ENCODE measurements around the gene STAT3.

The STAT3 gene

DNA sequence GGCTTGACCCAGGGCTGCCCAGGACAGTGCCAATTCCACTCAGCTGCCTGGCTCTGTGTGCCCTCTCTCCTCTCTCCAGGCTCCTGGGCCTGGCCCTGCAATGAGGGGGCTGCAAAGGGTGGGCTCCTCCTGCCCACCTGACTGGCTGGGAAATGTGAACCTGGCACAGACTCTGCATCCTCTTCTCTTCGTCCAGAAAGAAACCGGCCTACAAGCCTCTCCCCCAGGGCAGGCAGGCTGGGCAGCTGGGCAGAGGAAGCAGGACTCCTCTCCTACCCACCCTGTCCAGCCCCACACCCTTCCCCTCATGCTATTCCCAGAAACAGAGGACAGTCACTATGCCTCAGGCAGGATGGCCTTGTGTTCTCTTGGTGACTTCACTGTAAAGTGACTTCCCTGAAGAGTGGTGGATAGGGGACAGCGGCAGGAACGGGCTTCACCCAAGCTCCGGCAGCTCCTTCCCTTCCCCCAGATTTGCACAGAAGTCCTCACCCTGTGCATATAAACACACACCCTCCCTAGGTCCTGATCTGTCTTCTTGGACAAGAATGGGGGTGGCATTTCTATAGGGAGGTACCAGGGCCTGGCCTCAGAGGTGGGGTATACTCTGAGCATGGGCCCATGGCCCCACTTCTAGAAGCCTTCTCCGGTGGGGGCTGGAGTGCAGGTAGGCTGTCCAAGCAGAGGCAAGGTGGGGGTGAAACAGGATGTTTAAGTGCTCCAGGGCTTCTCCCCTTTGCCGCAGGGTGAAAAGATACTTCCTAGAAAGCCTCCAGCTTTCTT lies 104.8 kb downstream of the STAT3 start:
- H3K36me3 ChIP-seq (ENCODE audit: insufficient read depth, low read length), result no peaks in the 10 kb centered on the region
- no peaks in the 10 kb centered on the region for H4K20me1 ChIP-seq (ENCODE audit: insufficient read depth, low read length)
- TF ChIP-seq EZH2 (IDR thresholded peaks at IDR 0.05; ENCODE audit: borderline replicate concordance, low read depth, low read length, severe bottlenecking), result no peak
- TF ChIP-seq, protein P1, sequence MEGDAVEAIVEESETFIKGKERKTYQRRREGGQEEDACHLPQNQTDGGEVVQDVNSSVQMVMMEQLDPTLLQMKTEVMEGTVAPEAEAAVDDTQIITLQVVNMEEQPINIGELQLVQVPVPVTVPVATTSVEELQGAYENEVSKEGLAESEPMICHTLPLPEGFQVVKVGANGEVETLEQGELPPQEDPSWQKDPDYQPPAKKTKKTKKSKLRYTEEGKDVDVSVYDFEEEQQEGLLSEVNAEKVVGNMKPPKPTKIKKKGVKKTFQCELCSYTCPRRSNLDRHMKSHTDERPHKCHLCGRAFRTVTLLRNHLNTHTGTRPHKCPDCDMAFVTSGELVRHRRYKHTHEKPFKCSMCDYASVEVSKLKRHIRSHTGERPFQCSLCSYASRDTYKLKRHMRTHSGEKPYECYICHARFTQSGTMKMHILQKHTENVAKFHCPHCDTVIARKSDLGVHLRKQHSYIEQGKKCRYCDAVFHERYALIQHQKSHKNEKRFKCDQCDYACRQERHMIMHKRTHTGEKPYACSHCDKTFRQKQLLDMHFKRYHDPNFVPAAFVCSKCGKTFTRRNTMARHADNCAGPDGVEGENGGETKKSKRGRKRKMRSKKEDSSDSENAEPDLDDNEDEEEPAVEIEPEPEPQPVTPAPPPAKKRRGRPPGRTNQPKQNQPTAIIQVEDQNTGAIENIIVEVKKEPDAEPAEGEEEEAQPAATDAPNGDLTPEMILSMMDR (IDR thresholded peaks at IDR 0.05; ENCODE audit: borderline replicate concordance, extremely low read depth, low read length, poor library complexity, severe bottlenecking), result no peak
- ATAC-seq (ENCODE audit: insufficient read depth, low read depth) (no peak), DNase-seq (no peak)
- H3K9me3 ChIP-seq (ENCODE audit: insufficient read depth, low read length, severe bottlenecking), result no peaks in the 10 kb centered on the region
- H3K4me1 ChIP-seq (ENCODE audit: insufficient read depth, low read length), result peaks cover 14% of the 10 kb centered on the region
- no peaks in the 10 kb centered on the region for H3K79me2 ChIP-seq (ENCODE audit: insufficient read depth, low read length)
- peaks cover 22% of the 10 kb centered on the region for H3K27me3 ChIP-seq (ENCODE audit: insufficient read depth, low read length, poor library complexity)
- H3K27ac ChIP-seq (ENCODE audit: low read length), result no peak overlapping the region
- H3K9ac ChIP-seq (ENCODE audit: low read depth, low read length), result no peak overlapping the region
- H3K4me3 ChIP-seq (ENCODE audit: low read depth in 1 of 2, low read length in 2 of 2), result no peak overlapping the region
- H2AFZ ChIP-seq (ENCODE audit: low read depth, low read length), result no peak overlapping the region
- H3K4me2 ChIP-seq (ENCODE audit: insufficient read depth, low read length), result no peak overlapping the region

DNA sequence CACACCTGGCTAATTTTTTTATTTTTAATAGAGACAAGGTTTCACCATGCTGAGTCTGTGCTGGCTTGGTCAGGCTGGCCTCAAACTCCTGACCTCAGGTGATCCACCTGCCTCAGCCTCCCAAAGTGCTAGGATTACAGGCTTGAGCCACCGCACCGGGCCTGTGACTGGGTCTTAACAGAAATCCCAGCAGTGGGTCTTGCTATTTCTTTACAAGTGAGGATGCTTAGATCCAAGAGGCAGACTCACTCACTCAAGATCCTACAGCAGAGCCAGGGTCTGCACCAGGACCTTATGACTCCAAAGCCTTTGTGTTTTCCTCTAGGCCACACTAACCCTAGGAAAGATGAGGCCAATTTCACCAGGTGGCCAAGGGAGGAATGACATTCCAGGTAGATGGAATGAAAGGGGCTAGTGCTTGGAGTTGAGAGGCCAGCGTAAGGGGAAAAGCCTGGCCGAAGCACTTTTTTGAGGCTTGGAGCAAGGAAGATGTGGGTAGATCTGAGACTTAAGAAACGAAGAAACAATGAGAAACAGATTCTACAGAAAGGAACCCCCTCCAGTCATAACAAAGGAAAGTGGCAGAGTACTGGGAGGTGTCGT lies 105.7 kb downstream of the STAT3 start:
- Histone ChIP-seq H3K4me3 (ENCODE audit: low read depth in 1 of 2, low read length in 2 of 2) (no peak overlapping the region), H3K27ac (ENCODE audit: low read length) (no peak overlapping the region), H3K9me3 (ENCODE audit: insufficient read depth, low read length, severe bottlenecking) (no peaks in the 10 kb centered on the region), H4K20me1 (ENCODE audit: insufficient read depth, low read length) (no peaks in the 10 kb centered on the region), H2AFZ (ENCODE audit: low read depth, low read length) (no peak overlapping the region), H3K4me1 (ENCODE audit: insufficient read depth, low read length) (peaks cover 6% of the 10 kb centered on the region), H3K27me3 (ENCODE audit: insufficient read depth, low read length, poor library complexity) (peaks cover 14% of the 10 kb centered on the region), H3K4me2 (ENCODE audit: insufficient read depth, low read length) (no peak overlapping the region), H3K79me2 (ENCODE audit: insufficient read depth, low read length) (no peaks in the 10 kb centered on the region), H3K9ac (ENCODE audit: low read depth, low read length) (no peak overlapping the region), H3K36me3 (ENCODE audit: insufficient read depth, low read length) (no peaks in the 10 kb centered on the region)
- TF ChIP-seq, protein P1 (IDR thresholded peaks at IDR 0.05; ENCODE audit: borderline replicate concordance, extremely low read depth, low read length, poor library complexity, severe bottlenecking), result no peak
- TF ChIP-seq EZH2 (IDR thresholded peaks at IDR 0.05; ENCODE audit: borderline replicate concordance, low read depth, low read length, severe bottlenecking), result no peak
- ATAC-seq (ENCODE audit: insufficient read depth, low read depth) (no peak), DNase-seq (no peak)

DNA sequence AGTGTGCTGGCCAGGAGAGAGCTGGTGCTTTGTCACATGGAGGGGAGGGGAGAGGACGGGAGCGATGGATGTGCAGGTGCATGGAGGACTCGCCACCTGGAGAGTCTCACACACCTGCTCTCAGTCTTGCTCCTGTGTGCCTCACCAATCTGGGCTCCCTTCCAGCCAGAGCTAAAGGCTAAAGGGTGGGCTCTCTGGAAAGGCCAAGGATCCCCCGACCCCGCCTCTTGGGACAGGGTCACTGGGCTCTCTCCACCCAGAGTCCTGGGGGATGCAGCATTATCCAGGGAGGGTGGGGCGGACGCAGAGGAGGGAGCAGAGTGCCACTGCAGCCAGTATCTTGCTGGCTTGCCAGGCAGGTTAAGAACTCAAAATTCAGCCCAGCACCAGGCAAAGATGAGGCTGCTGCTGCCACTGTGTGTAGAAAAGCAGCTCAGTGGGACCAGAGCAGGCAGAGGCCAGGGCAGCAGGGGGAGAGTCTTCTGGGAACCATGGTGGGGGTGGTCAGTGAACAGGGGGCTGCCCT lies 106.6 kb downstream of the STAT3 start:
- H3K79me2 ChIP-seq (ENCODE audit: insufficient read depth, low read length), result no peaks in the 10 kb centered on the region
- TF ChIP-seq EZH2 (IDR thresholded peaks at IDR 0.05; ENCODE audit: borderline replicate concordance, low read depth, low read length, severe bottlenecking), result no peak
- TF ChIP-seq, protein P1 (IDR thresholded peaks at IDR 0.05; ENCODE audit: borderline replicate concordance, extremely low read depth, low read length, poor library complexity, severe bottlenecking), result no peak
- no peaks in the 10 kb centered on the region for H4K20me1 ChIP-seq (ENCODE audit: insufficient read depth, low read length)
- H3K4me1 ChIP-seq (ENCODE audit: insufficient read depth, low read length), result peaks cover 8% of the 10 kb centered on the region
- no peak overlapping the region for H2AFZ ChIP-seq (ENCODE audit: low read depth, low read length)
- H3K4me2 ChIP-seq (ENCODE audit: insufficient read depth, low read length), result no peak overlapping the region
- H3K36me3 ChIP-seq (ENCODE audit: insufficient read depth, low read length), result no peaks in the 10 kb centered on the region
- H3K9me3 ChIP-seq (ENCODE audit: insufficient read depth, low read length, severe bottlenecking), result no peaks in the 10 kb centered on the region
- H3K4me3 ChIP-seq (ENCODE audit: low read depth in 1 of 2, low read length in 2 of 2), result no peak overlapping the region
- no peak overlapping the region for H3K9ac ChIP-seq (ENCODE audit: low read depth, low read length)
- no peak for DNase-seq
- H3K27me3 ChIP-seq (ENCODE audit: insufficient read depth, low read length, poor library complexity), result peaks cover 4% of the 10 kb centered on the region
- H3K27ac ChIP-seq (ENCODE audit: low read length), result no peak overlapping the region
- no peak for ATAC-seq (ENCODE audit: insufficient read depth, low read depth)
